NT2/D1 (cell line): ENCODE measurements around the gene AMN.

ENCODE experiments used
- SUZ12 ChIP-seq: IDR thresholded peaks from 2 replicates; pipeline ENCODE4 v1.6.1; 2011; ENCODE audit not compliant: insufficient read length, insufficient read depth; ENCODE audit errors: extremely low read depth
- YY1 ChIP-seq: IDR thresholded peaks from 2 replicates; pipeline ENCODE4 v1.6.1; 2011; ENCODE audit not compliant: insufficient read length, insufficient read depth

GRCh38 chr14:102913341-102914211 lies 8.9 kb upstream of the AMN start:
- TF ChIP-seq SUZ12, result no peak
- TF ChIP-seq YY1, result no peak
